H1 (cell line): Measurements from ENCODE around the gene KRTCAP2.

Source experiments
- CBX8 ChIP-seq: fragments of 300-800, 300-1000 bp; sonication (generic); IDR thresholded peaks from 2 replicates; pipeline ENCODE4 v1.7.1; 2016; ENCODE audit warnings: low read depth, low read length, borderline replicate concordance
- CTCF ChIP-seq, 3 experiments: IDR thresholded peaks; 1 replicate in 2 of 3; 2 replicates in 1 of 3; pipeline versions ENCODE4 v1.5.1 to v1.6.1; 2011; ENCODE audit warnings: low read length in 3 of 3, mild to moderate bottlenecking in 3 of 3, inconsistent platforms in 2 of 3, low read depth in 1 of 3, moderate library complexity in 1 of 3; ENCODE audit not compliant: insufficient read depth in 1 of 3; ENCODE audit errors: control extremely low read depth in 1 of 3
- EP300 ChIP-seq, 2 experiments: IDR thresholded peaks; 1 replicate in 1 of 2; 2 replicates in 1 of 2; pipeline ENCODE4 v1.6.1; 2011 to 2012; ENCODE audit warnings: low read depth in 2 of 2, low read length in 2 of 2, mild to moderate bottlenecking in 2 of 2, borderline replicate concordance in 1 of 2, inconsistent platforms in 1 of 2, moderate library complexity in 1 of 2
- EZH2 ChIP-seq: fragments of 200-600 bp; sonication (generic); IDR thresholded peaks from 2 replicates; pipeline ENCODE4 v1.7.1; 2012; ENCODE audit warnings: low read depth, mild to moderate bottlenecking, moderate library complexity, low read length, inconsistent platforms; ENCODE audit not compliant: severe bottlenecking
- GABPA ChIP-seq: IDR thresholded peaks from 2 replicates; pipeline ENCODE4 v1.6.1; 2011; ENCODE audit warnings: mild to moderate bottlenecking, low read length, moderate library complexity, borderline replicate concordance; ENCODE audit not compliant: insufficient read depth
- JUN ChIP-seq: IDR thresholded peaks from 2 replicates; pipeline ENCODE4 v1.6.1; 2011; ENCODE audit warnings: low read depth, mild to moderate bottlenecking, improper control_type of control experiment, low read length
- POLR2A ChIP-seq, 2 experiments: IDR thresholded peaks; 1 replicate in 1 of 2; 2 replicates in 1 of 2; pipeline ENCODE4 v1.6.1; 2011; ENCODE audit warnings: low read depth in 2 of 2, low read length in 2 of 2, mild to moderate bottlenecking in 2 of 2; ENCODE audit errors: control extremely low read depth in 1 of 2
- TAF1 ChIP-seq: IDR thresholded peaks from 2 replicates; pipeline ENCODE4 v1.6.1; 2011; ENCODE audit warnings: mild to moderate bottlenecking, low read depth, low read length
- TAF7 ChIP-seq: optimal IDR thresholded peaks from 2 replicates; pipeline ENCODE3; 2011; ENCODE audit warnings: low read depth, mild to moderate bottlenecking, inconsistent platforms, low read length, moderate library complexity, borderline replicate concordance
- TCF12 ChIP-seq: IDR thresholded peaks from 2 replicates; pipeline ENCODE4 v1.6.1; 2011; ENCODE audit warnings: low read depth, mild to moderate bottlenecking, low read length

GRCh38 chr1:155184351-155184811, 11.3 kb upstream of the KRTCAP2 start:
- TF ChIP-seq CTCF (IDR thresholded peaks at IDR 0.05; ENCODE audit: control extremely low read depth in 1 of 3, insufficient read depth in 1 of 3, low read depth in 1 of 3, low read length in 3 of 3) (no peak), GABPA (no peak), POLR2A (IDR thresholded peaks at IDR 0.05; ENCODE audit: control extremely low read depth in 1 of 2, low read depth in 2 of 2, low read length in 2 of 2) (no peak), TCF12 (no peak), EP300 (IDR thresholded peaks at IDR 0.05; ENCODE audit: borderline replicate concordance in 1 of 2, low read depth in 2 of 2, low read length in 2 of 2) (no peak), JUN (no peak), CBX8 (no peak), TAF1 (no peak), EZH2 (no peak), TAF7 (no peak)
